ENCODE data around the gene CCSER1.
A peak's percentile ranks its signal among the peaks of the same experiment; 100 is the strongest.

Gene CCSER1

DNA sequence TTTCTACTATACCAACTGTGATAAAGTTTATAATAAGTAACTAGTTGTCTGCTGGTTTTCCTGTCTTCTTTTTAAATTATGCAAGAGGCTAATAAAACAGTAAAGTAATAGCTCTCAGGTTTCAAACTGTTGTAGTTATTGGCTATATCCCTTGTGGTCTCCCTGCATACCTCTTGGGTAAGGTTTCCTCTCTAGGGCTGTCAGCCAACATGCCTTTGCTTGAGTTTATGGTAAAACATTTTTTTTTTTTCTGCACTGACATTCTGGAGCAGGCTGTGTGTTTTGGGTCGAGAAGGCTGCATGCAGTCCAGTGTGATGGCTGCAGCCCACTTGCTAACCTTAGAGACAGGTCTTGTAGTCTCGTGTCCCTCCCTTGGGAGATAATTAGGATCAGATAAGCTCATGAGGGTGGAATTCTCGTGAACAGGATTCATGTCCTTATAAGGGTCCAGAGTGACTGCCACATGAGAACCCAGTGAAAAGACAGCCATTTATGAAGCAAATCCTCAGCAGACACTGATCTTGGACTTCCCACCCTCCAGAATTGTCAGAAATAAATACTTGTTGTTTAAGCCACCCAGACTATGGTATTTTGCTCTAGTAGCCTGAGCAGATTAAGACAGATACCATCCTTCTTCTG, 831.2 kb downstream of the CCSER1 start:
- DNase-seq (ENCODE audit: low read depth): peak; percentile 65

DNA sequence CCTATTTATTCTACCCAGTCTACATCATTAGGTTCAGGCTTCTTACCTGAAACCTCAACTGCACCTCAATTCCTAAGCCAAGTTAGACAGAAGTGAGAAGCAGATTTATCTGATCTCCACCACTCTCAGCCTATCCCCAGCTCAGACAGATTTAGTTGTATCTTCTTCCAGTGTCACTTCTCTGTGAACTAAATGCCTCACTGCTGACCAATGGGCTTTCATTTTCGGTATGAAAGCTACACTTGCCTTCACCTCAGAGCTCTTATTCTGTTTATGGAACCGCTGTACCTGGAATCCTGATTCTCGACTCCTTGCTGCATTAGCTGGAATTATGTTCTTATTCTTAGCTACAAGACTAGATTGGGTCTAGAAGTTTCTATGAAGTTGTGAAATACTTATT, 833.2 kb downstream of the CCSER1 start:
- DNase-seq (ENCODE audit: low read depth): no peak

DNA sequence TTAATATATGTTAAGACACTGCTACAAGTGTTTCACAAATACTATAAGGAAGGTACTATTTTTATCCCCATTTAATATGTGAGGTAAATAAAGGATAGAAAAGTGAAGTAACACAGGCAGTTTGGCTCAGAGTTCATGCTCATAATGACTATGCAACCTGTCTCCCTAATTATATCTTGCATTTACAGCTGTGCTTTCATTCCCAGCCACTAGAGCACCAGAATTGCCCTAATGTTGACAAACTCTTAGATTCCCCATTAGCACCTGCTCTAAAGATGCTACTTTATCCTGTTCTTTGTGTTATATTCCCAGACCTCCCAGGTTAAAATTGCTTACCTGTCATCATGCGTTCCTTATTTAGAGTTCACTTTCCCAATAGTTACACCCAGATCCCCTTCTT, 833.6 kb downstream of the CCSER1 start:
- DNase-seq (ENCODE audit: low read depth): no peak

DNA sequence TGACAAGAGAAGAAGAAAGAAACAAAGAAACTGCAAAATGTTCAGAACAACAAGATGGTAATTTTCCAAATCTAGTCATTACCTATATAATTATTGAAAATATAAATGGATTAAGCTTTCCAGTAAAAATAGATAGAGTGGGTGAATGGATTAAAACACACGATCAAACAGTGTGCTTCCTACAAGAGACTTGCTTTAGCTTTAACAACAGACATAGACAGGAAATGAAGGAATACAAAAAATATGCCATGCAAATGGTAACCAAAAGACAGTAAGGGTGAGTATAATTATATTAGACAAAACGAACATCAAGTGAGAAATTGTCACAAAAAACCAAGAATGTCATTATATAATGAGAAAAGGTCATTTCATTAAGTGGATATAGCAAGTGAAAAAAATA, 842.8 kb downstream of the CCSER1 start:
- DNase-seq (ENCODE audit: low read depth): no peak

DNA sequence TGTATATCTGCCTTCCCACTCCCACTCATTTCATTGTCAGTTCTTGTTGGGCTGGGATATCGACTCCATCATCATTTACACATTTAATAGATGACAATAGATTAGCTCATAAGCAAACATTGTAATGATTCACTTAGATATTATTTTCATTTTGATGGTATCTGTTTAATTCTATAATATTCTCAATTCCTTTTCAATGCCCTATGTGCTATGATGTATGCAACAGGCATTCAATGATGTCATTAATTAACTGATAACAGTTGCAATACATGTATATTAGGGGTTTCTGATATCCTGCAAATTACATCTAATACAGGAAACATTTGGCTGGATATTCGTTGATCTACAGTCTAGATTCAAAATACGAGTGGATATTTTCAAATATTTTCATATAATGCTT, 850.5 kb downstream of the CCSER1 start:
- no peak for DNase-seq (ENCODE audit: low read depth)

DNA sequence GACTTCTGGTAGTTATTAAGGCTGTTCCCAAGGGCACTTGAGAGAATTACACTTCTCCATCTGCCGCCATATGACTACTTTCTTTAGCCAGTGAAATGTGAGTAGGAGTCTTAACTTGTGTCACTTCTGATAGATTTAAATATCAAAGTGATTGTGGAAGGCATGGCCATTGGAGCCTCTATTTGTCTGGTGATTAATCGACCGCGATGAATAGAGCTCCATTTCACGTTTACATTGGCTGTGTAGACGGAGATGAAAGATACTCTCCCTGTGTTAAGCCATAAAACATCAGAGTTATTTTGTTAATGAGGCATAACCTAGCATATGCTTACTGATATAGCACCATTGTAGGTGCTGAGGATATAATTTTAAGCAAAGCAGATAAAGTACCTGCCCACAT, 852.4 kb downstream of the CCSER1 start:
- no peak for DNase-seq (ENCODE audit: low read depth)

DNA sequence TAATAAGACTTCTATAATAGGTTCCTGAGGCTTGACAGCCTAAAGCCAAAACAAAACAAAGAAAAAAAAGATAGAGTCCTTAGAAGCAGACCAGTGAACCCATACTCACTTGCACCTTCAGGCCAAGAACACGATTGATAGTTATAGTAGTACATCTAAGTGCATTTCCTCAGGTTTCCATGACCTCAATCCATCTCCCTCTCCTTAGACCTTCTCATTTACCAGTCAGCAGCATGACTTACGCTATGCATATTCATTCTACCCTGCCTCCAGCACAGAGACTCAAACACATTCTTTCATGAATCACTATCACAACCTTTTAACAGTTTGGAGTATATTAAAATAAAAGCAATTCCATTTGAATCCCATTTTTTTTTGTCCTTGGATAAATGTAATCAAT, 855.6 kb downstream of the CCSER1 start:
- no peak for DNase-seq (ENCODE audit: low read depth)

DNA sequence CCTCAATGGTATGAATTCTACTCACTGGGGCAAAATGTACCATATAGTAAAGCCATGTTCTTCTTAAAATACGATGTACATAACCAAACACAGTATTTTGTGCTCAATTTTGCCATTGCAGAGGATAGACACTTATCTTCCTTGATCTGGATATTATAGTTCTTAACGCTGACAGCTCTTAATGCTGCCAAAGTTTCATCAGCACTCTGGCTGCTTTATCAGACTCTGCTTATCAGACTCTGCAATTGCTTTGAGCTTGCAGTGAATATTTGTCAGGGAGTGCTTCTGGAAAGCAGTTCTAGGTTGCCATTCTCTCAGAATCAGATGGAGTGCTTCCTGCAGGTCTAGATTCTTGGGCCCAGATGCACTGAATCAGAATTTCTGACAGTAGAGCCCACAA, 863.1 kb downstream of the CCSER1 start:
- DNase-seq (ENCODE audit: low read depth): no peak

DNA sequence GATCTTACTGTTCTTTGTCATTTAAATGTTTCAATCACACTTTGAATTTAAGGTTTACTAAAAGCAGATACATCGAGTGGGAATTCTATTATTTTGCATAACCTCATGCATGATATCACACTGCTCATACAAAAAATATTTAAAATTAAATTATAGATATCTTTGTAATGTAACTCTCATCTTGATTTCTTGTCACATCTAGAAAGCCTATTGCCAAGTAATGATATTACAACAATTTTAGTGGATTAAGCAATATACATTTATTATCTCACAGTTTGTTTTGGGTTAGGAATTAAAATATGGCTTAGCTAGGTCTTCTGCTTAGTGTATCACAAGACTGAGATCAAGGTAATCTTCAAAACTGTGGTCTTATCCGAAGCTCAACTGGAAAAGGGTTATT, 865.0 kb downstream of the CCSER1 start:
- DNase-seq (ENCODE audit: low read depth): no peak

DNA sequence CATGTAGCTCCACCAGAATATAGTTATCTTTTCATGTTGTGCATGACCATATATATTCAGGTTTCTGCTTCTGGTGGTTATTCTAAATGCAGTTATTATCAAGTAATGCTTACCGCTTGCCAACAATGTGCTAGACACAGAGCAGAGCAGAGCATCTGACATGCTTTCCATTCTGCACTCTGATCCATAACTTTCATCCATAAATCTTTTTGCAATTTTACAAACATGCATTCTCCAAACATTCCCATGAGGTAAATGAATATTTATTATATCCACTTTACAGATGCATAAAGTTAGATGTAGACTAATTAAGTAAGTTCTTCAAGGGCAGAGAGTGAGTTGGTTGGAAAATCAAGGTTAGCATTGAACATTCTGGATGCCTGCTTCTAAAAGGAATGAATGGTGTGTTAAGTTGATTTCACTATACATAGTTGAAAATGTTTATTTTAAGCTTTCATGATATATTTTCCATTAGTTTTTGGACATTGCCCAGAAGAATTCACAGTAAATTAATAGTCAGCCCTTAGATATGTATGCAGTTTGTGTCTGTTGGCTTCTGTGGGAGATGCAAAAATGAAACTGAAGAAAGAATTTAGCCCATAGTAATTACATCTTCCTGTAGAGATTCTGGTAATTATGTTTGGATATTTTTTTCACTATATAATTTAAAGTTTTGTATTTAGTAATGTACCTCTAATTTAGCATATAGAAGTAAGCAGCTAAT, 867.8 kb downstream of the CCSER1 start:
- no peak for DNase-seq (ENCODE audit: low read depth)

DNA sequence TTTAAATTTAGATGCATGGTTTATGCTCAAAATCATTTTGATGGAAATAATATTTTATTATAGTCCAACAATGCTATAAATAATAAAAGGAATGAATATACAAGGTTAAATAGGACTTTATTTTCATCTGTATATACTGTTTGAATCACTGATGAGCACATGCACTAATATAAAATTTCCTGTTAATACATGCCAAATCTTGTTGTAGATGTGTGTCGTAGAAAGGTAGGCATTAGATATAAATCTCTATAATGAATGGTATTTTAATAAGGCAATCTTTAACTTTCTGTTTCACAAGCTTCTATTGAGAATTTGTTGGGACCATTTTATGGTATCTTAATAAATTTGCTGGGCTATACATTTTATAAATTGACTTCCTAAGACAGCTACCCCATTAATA, 868.8 kb downstream of the CCSER1 start:
- DNase-seq (ENCODE audit: low read depth): no peak

DNA sequence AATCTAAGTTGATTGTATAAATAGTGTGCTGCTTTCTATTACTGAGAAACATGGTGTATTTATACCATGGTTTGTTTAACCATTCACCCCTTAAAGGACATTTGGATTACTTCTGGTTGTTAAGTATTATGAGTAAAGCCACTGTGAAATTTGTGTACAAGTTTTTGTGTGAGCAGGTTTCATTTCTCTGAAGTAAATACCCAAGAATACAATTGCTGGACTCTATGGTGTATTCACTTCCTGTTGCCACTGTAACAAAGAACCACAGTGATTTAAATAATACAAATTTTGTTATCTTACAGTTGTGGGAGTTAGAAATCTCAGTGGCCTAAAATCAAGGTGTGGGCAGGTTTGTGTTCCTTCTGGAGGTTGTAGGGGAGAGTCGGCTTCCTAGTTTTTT, 869.6 kb downstream of the CCSER1 start:
- no peak for DNase-seq (ENCODE audit: low read depth)

DNA sequence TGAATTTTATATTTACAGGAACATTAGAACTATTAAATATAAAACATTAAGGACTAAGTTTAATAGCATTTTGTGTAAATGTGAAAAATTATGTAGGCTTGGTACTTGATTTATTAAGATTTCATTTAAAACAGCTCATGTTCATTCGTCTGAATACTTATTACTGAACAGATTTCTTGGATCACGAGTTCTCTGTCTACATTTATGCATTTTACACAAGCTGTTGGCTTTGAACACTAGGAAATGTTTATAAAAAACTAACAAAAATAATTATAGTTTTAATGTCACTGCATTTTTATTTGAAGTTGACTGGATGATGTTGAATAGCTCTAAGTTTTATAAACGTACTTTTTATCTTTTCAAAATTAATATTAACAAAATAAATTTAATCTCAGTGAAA, 888.7 kb downstream of the CCSER1 start:
- DNase-seq (ENCODE audit: low read depth): no peak

DNA sequence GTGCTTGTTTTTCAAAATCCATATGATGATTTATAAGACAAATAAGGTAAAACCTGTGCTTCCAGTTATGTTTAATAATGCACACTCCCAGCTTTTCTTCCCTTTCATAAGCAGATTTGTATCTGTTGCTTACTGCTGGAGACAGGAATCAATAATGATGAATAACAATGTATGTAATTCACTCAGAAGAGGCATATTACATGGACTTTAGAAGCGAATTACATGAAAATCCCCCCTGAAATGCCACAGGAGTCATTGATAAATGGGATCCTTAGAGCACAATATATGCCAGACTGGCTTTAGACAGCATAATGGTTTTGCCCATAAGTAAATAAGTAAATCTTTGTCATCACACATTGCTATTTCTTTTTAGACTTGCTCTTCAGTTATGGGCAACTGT, 892.3 kb downstream of the CCSER1 start:
- DNase-seq (ENCODE audit: low read depth): no peak

DNA sequence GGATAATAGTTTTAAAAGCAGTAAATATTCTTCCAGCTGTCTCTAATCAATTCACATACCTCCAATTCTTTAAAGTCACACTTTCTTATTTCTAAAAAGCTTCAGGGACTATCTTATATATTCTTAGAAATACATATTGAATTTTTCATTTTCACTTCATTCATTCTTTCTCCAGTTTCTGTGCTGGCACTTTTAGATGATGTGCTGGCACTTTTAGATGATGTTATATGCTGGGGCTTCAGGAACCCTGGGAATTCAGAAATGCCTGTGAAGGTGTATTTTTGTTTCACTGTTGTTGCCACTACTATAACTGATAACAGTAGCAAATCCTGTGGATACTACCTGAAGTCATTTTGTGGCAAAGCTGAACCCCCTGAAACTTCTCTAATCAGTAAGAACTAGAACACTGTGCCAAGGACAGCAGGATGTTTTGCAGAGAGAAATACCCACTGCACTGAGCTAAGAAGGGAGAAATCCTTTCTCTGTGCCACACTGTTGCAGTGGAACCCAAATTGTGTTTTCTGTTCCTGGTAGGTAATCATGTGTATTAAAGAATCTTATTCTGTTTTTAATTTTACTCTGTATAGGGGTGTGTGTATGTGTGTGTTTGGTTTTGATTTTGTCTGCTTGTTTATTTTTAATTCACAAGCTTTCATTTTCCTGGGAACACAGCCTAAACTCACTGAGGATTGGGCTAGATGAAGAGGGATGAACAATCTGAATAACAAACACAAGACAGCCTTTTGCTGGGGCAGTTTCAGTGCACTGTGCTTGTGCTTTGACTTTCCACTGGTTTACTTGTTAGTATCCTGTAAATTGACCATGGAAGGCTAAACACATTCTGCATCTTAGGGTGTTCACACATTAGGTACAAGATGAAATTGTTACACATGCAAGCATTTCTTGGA, 898.3 kb downstream of the CCSER1 start:
- DNase-seq (ENCODE audit: low read depth): no peak

DNA sequence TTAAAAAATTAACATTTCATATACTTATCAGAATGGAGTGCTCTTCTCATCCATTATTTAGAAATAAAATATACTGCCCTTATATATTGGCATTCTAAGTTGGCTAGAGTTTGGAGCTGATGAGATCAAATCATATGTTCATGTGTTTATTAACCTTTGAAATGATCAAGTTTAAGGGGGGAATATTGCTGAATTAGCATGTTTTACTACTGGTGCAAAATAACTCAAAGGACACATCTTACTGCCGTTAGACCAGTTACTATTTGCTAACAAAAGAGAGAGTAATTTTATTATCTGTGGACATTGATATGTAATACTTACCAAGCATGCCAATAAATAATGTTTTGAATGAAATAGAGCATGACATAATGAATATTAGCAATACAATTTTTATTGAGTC, 901.0 kb downstream of the CCSER1 start:
- DNase-seq (ENCODE audit: low read depth): no peak

DNA sequence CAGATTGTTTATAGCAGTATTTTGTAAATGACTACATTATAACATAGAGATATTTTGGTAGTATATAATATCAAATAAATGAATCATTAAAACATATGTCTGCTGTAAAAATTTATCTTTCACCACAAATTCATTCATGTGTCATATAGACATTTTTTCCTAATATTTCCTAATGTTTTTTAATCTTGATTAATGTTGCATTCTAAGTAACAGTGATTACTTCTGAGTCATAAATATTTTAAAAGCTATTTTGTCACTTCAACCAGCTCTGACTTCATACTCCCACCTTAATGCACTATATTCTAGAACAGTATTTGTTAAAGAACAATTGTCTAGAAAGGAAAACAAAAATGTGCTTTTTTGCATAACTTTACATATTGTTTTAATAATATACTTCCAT, 904.6 kb downstream of the CCSER1 start:
- DNase-seq (ENCODE audit: low read depth): no peak

DNA sequence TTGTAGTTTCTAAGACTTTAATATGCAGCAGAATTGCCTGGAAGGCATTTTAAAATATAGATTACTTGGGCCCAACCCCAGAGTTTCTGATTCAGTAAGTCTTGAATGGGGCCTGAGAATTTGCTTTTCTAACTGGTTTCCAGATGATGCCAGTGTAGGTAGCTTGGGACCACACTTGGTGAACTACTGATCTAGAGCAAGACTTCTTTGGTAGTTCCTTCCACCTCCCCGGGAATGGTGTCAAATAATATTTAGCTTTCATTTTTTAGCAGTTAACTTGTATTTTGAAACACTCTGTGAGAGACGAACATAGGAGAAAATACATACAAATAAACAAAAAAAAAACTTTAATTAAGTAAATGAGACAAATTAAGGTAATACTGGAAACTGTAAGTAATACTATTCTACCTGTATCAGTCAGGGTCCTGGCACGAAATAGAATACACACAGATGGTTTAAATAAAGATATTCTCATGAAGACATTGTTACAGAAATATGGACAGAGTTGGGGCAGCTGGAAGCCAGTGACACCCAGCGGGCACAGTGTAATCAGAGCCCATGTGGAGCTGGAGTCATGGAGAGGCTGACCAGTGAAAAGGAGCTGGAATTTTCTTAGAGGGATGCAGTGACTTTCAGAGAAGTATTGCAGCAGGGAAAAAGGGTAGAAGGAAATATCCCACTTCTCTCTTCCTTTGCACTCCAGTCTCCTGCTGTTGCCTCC, 905.7 kb downstream of the CCSER1 start:
- no peak for DNase-seq (ENCODE audit: low read depth)

DNA sequence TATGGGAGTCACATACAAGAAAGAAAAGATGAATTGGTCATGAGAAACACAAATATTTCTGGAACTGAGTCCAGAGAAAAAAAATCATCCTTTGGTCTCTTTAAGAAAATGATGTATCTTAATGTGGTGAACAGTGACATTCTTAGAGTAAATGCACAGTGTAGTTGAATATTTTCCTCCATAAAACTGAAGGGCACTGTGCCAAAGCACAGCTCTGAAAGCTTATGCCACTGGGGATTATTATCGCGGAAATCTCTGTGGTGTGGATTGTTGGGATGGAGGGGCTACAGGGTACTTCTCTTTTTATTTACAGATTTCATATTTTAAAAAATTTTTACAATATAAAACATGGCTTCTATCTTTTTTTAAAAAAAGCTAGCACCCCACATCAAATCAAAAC, 908.1 kb downstream of the CCSER1 start:
- no peak for DNase-seq (ENCODE audit: low read depth)

DNA sequence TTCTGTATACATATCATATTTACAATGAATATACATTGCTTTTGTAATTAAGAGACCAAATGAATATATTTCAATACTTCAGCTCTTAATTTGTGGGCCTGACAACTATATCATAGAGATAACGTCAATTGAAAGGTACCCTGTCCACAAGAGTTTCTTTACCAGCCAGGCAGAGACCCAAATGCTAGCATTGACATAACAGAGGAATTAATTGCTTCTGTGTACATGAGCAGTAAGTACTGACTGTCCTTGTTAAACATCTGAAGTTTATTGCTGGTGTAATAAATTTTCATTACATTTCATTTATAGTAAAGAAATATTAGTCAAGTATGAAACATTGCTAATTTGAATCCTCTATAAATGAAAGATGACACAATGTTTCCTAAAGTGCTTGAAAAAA, 910.8 kb downstream of the CCSER1 start:
- no peak for DNase-seq (ENCODE audit: low read depth)

DNA sequence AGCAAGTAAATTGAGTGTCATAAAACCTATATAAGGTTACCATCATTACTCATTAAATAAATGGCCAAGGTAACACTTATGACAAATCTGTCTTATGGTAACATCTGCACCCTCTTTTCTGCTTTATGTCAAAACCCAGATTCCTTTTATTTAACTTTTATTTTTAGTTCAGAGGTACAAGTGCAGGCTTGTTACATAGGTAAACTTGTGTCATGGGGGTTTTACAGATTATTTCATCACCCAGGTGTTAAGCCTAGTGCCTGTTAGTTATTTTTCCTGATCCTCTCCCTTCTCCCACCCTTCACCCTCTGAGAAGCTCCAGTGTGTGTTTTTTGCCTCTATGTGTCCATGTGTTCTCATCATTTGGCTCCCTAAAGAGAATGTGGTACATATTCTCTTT, 930.7 kb downstream of the CCSER1 start:
- no peak for DNase-seq (ENCODE audit: low read depth)

DNA sequence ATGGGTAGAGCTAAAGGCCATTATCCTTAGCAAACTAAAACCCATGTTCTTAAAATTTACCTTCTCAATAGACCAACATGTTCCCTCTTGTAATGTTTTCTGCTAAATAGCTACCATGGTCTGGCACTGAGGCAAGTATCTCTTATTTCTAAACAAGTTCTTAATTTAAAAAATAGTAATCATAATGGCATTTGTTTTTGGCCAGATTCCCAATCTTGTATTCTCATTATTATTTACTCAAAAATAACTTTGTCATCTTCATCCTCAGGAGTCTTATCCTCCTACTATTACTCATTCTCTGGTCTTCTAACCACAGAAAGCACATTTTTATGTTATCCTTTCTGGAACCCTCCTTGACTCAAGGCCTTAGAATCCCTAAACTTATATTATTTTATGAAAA, 931.2 kb downstream of the CCSER1 start:
- DNase-seq (ENCODE audit: low read depth): peak; percentile 22
